Measurements from ENCODE around the gene ANTXR1. TPM values are rescaled to one million over a fixed set of nuclear protein-coding genes. Genes with fewer than 3 reads are reported as not detected.

The ANTXR1 gene
- total RNA-seq, 1 experiment from 2014 or later, result 25.7 TPM

DNA sequence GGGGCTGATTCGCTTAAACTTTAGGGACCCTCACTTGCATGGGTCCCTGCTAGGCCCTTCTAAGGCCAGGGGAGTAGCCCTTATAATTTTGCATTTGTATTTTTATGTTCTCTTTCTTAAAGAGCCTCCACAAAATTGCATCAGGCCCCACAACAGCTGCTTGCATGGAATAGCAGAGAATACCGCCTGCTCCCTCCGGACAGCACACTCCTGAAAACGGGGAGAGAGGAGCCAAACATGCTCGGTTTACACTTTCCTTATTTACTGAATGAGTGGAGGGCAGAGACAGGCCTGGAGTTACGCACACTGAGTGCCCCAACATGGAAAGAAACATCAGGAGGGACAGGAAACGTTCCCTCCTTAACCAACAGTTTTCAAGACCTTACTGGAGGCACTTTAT is 132.2 kb downstream of the ANTXR1 start:
- Histone ChIP-seq H3K9me2 (ENCODE audit: insufficient read depth) (no peaks in the 10 kb centered on the region), H3K4me2 (ENCODE audit: low read length) (no peak overlapping the region), H3K9me3 (ENCODE audit: control insufficient read depth in 1 of 2, insufficient read depth in 1 of 2, low read depth in 1 of 2, low read length in 2 of 2) (no peaks in the 10 kb centered on the region), H3K79me2 (ENCODE audit: insufficient read depth, low read length) (no peaks in the 10 kb centered on the region), H3K4me3 (replicated peaks in 1 of 2; ENCODE audit: low read depth in 1 of 2, low read length in 2 of 2) (no peak overlapping the region), H3K9ac (ENCODE audit: low read length) (no peak overlapping the region), H3K27ac (ENCODE audit: low read depth, low read length) (no peak overlapping the region), H3K4me1 (ENCODE audit: control insufficient read depth in 1 of 2, insufficient read depth in 2 of 2, low read length in 2 of 2) (peaks cover 14 to 15% of the 10 kb centered on the region in 2 experiments), H3K36me3 (ENCODE audit: control insufficient read depth in 1 of 2, insufficient read depth in 2 of 2, low read length in 2 of 2) (no peaks in the 10 kb centered on the region), H2AFZ (ENCODE audit: low read depth, low read length, poor library complexity, severe bottlenecking) (no peak overlapping the region), H4K20me1 (ENCODE audit: insufficient read depth) (no peaks in the 10 kb centered on the region), H3K27me3 (ENCODE audit: insufficient read depth, low read length) (no peaks in the 10 kb centered on the region)
- ChIA-PET CTCF (no interaction called here), RAD21 (ENCODE audit: low non-redundant PET in 1 of 2, low total read pairs in 2 of 2, uncharacterized antibody in 2 of 2, unreplicated experiment in 2 of 2) (no interaction called here), POLR2A (no interaction called here)
- DNase-seq (ENCODE audit: low read depth, low spot score) (no peak), ATAC-seq (no peak)
- TF ChIP-seq SP1 (IDR thresholded peaks at IDR 0.05; ENCODE audit: low read depth), result no peak
- TF ChIP-seq ZFX (IDR thresholded peaks at IDR 0.05), result no peak
- no peak for TF ChIP-seq CEBPB (IDR thresholded peaks at IDR 0.05; ENCODE audit: low read depth)
- no peak for TF ChIP-seq EZH2phosphoT487 (IDR thresholded peaks at IDR 0.05; ENCODE audit: borderline replicate concordance)
- TF ChIP-seq SIN3A (IDR thresholded peaks at IDR 0.05; ENCODE audit: low read depth), result no peak
- no peak for TF ChIP-seq MAX (IDR thresholded peaks at IDR 0.05)
- TF ChIP-seq TCF7L2 (IDR thresholded peaks at IDR 0.05; ENCODE audit: borderline replicate concordance, extremely low read depth, insufficient read depth, insufficient read length), result no peak
- TF ChIP-seq YY1 (IDR thresholded peaks at IDR 0.05; ENCODE audit: extremely low read depth, insufficient replicate concordance, low read depth, low read length), result no peak
- no peak for TF ChIP-seq FOSL1 (IDR thresholded peaks at IDR 0.05; ENCODE audit: low read depth)
- TF ChIP-seq ZBTB33 (IDR thresholded peaks at IDR 0.05; ENCODE audit: extremely low read depth, insufficient replicate concordance, low read length), result no peak
- TF ChIP-seq ZNF274 (IDR thresholded peaks at IDR 0.05; ENCODE audit: low read depth, low read length), result no peak
- TF ChIP-seq SRF (IDR thresholded peaks at IDR 0.05; ENCODE audit: low read depth), result no peak
- no peak for TF ChIP-seq REST (IDR thresholded peaks at IDR 0.05; ENCODE audit: low read depth)
- TF ChIP-seq, protein P1, sequence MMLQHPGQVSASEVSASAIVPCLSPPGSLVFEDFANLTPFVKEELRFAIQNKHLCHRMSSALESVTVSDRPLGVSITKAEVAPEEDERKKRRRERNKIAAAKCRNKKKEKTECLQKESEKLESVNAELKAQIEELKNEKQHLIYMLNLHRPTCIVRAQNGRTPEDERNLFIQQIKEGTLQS (IDR thresholded peaks at IDR 0.05), result no peak
- TF ChIP-seq JUND (IDR thresholded peaks at IDR 0.05), result no peak
- TF ChIP-seq, protein P2, sequence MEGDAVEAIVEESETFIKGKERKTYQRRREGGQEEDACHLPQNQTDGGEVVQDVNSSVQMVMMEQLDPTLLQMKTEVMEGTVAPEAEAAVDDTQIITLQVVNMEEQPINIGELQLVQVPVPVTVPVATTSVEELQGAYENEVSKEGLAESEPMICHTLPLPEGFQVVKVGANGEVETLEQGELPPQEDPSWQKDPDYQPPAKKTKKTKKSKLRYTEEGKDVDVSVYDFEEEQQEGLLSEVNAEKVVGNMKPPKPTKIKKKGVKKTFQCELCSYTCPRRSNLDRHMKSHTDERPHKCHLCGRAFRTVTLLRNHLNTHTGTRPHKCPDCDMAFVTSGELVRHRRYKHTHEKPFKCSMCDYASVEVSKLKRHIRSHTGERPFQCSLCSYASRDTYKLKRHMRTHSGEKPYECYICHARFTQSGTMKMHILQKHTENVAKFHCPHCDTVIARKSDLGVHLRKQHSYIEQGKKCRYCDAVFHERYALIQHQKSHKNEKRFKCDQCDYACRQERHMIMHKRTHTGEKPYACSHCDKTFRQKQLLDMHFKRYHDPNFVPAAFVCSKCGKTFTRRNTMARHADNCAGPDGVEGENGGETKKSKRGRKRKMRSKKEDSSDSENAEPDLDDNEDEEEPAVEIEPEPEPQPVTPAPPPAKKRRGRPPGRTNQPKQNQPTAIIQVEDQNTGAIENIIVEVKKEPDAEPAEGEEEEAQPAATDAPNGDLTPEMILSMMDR (IDR thresholded peaks at IDR 0.05 in 2 of 3, conservative IDR thresholded peaks at IDR 0.05 in 1 of 3; ENCODE audit: borderline replicate concordance in 1 of 3, insufficient read depth in 1 of 3, low read depth in 2 of 3, low read length in 2 of 3), result no peak
- TF ChIP-seq EZH2 (IDR thresholded peaks at IDR 0.05), result no peak
- no TSS peak for BruUV-seq (replicated peaks)
- intact Hi-C loops (cut with micrococcal nuclease), result no loop called here

Data from HCT116 (cell line).